Measurements from ENCODE around the gene ADIPOQ. TPM values are rescaled to one million over a fixed set of nuclear protein-coding genes. Genes with fewer than 3 reads are reported as not detected.

The ADIPOQ gene
- total and polyA plus RNA-seq, 2 of the 13 experiments (the other 11 are each of a cell fraction or from before 2014, with no cell fraction given): not detected

GRCh38 chr3:186806089-186807055 lies 36.1 kb upstream of the ADIPOQ start, which contains the start of gene RFC4 (continued):
- TF ChIP-seq RERE (CRISPR knock-in tag; IDR thresholded peaks at IDR 0.05; ENCODE audit: low read depth) (peak; percentile 31; the same call in 1 of the 2 replicates), RARG (CRISPR knock-in tag; IDR thresholded peaks at IDR 0.05; ENCODE audit: low read depth) (no peak), ZNF234 (CRISPR knock-in tag; conservative IDR thresholded peaks at IDR 0.05) (no peak), HOXA5 (CRISPR knock-in tag; IDR thresholded peaks at IDR 0.05) (peak; percentile 55; the same call in 1 of the 2 replicates), MBNL3 (CRISPR knock-in tag; conservative IDR thresholded peaks at IDR 0.05) (no peak), ZNF292 (CRISPR knock-in tag; IDR thresholded peaks at IDR 0.05; ENCODE audit: borderline replicate concordance, low read depth) (peak; percentile 89), HMGA1 (CRISPR knock-in tag; conservative IDR thresholded peaks at IDR 0.05) (no peak), MAZ (IDR thresholded peaks at IDR 0.05; ENCODE audit: borderline replicate concordance, low read depth, low read length) (no peak), MAZ (CRISPR knock-in tag; IDR thresholded peaks at IDR 0.05; ENCODE audit: low read depth) (peak; percentile 83), BHLHE40 (IDR thresholded peaks at IDR 0.05; ENCODE audit: low read length) (no peak), ZNF549 (CRISPR knock-in tag; IDR thresholded peaks at IDR 0.05) (no peak), HNF1B (CRISPR knock-in tag; IDR thresholded peaks at IDR 0.05) (peak; percentile 75), HHEX (CRISPR knock-in tag; IDR thresholded peaks at IDR 0.05) (no peak), IKZF5 (CRISPR knock-in tag; IDR thresholded peaks at IDR 0.05) (peak; percentile 46; the same call in 1 of the 2 replicates), ZMYM4 (CRISPR knock-in tag; IDR thresholded peaks at IDR 0.05) (peak; percentile 78; the same call in 1 of the 2 replicates), KDM5B (CRISPR knock-in tag; IDR thresholded peaks at IDR 0.05; ENCODE audit: borderline replicate concordance) (peak; percentile 94), TMF1 (CRISPR knock-in tag; IDR thresholded peaks at IDR 0.05; ENCODE audit: low read depth) (peak; percentile 53; the same call in 1 of the 2 replicates), HOMEZ (CRISPR knock-in tag; IDR thresholded peaks at IDR 0.05; ENCODE audit: low read depth) (no peak), ZNF251 (CRISPR knock-in tag; IDR thresholded peaks at IDR 0.05) (no peak)
